Suppressor macrophage treated with lipopolysaccharide for 4 hours (primary cell): ENCODE results near the gene TAOK1.
"Not testable (repeated sequence)": the region's sequence is repeated elsewhere in the genome, so short reads cannot be mapped to it uniquely, and the experiment has no call there.

Experiments used
- DNase-seq: peaks from one replicate; pipeline ENCODE4 v3.0.0-alpha.2; 2020

TAOK1 gene

DNA sequence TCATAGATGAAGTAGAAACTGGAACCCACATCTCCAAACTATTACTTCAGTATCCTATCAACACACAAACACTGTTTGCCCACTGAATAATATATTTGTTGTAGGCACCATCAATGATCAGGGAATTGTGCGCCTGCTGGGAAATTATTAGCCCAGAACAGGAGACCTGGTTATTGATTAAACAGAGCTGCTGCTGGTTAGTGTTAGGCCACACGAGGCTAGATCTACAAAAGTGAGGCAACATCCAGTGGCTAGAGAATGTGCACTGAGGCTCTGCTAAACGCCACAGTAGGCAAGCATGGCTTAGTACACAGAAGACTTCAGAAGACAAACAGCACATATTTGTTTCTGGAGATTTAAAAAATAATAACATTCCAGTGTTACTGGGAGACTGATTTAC, 165.7 kb downstream of the TAOK1 start:
- no peak for DNase-seq

DNA sequence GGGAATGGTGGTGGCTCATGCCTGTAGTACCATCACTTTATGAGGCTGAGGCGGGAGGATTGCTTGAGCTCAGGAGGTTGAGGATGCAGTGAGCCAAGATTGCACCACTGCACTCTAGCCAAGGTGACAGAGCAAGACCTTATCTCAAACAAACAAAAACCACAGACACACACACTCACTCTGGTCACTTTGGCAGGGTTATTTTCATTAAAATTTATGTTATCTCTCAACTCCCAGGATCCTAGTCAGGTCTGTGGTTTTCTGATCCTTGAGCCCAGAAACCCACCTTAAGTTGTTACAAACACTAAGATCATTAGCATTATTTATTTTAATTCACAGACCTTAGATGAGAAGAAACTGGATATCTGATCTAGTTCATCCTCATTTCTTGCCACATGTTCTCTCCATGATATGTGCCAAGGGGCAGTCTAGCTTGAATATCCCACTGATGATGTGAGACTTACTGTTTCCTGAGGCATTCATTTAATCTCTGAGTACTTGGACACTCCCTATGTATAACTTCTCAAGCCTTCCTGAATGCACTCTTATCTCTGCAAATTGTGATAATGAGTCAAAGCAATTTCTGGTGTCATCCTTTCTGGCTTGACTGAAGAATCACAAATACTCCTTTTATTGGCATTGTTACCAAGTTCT, 167.0 kb downstream of the TAOK1 start:
- DNase-seq: no peak

DNA sequence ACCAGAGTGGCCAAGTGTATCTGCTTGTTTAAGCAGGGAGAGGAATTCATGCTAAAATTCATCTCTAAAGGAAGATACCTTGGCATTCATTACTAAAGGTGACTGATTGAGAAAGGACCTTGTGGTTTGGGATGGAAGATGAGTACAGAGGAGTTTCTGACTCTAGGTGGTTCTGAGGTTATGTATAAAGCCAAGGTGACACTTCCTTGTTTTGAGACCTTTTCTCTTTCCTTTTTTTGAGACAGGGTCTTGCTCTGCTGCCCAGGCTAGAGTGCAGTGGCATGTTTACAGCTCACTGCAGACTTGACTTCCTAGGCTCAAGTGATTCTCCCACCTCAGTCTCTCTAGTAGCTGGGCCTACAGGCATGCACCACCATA, 167.6 kb downstream of the TAOK1 start:
- no peak for DNase-seq

DNA sequence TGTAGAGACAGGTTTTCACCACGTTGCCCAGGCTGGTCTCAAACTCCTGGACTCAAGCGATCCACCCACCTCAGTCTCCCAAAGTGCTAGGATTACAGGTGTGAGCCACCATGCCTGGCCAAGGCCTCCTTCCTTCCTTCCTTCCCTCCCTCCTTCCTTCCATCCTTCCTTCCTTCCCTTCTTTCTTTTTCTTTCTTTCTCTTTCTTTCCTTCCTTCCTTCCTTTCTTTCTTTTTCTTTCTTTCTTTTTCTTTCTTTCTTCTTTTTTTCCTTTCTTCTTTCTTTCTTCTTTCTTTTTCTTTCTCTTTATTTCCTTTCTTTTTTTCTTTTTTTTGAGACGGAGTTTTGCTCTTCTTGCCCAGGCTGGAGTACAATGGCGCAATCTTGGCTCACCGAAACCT, 168.0 kb downstream of the TAOK1 start:
- not testable (repeated sequence) for DNase-seq

DNA sequence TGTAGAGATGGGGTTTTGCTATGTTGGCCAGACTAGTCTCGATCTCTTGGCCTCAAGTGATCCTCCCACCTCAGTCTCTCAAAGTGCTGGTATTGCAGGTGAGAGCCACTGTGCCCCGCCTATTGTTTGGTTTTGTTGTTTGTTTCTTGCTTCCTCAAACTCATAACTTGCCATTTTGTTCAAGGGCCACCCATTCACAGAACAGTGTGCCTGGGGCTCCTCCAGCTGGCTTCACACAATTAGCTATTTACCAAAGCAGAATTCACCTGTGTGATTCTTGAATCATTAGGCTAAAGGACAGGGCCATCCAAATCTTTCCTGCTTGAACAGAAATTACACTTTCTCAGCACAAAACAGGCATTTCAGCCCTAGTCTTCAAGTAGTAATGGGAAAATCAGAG, 169.5 kb downstream of the TAOK1 start:
- no peak for DNase-seq

DNA sequence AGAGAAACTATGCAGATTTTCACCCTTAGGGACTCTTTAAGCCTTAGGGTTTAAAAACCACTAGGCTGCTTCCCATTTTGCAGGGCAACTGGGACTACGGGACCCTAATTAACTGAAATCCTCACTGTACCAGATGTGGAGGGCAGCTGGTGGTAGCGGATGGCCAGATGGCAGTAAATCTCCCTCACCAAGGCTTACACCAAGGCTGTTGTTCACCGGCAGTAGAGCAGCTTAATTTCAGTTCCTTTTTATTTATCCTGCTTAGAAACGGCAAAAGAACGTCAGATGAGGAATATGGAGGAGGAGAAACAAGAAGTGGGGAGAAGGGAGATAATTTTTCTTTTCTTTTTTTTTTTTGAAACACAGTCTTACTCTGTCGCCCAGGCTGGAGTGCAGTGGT, 170.2 kb downstream of the TAOK1 start:
- DNase-seq: peak; percentile 74

DNA sequence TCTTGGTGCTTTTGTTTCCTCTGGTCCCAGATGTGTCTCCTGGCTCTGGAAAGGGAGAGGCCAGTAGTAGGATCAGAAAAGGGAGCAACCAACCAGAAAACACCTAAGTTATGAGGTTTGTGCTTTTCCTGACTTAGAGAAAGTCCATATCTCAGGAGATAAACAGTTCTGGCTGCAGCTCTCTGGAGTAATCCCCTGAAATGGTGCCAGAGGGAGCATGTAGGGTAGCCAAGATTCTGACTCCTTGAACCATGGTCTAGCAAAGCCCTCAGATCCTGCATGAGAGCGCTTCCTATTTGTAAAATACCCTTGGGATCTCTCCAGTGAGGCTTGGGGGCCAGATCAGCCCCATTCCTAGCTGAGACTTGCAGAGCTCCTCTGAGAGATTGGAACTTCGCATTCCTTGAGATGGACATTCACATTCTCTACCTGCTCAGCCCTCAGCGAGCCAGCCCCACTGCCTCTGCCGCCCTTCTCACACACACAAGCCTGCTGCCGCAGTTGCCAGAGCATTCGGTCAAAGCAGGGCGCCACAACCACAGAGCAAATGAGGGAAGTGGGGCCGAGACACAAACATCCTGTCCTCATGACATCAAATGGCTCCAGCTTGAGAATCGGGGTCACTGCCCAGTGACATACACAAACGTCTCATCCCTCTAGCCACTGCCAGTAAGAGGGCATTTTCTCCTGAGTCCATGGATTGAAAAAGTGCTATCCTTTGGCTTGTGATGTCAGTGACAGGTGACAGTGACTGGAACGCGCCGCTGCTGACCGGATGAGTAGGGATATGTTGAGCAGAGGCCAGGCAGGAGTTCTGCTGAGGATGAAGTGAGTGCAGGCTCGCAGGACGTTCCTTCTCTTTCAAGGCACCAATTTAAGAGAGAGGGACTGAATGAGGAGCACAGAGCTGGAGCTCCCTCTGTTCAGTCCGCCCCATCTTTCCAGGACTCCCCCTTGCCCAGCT, 171.7 kb downstream of the TAOK1 start:
- peak; percentile 56 for DNase-seq

DNA sequence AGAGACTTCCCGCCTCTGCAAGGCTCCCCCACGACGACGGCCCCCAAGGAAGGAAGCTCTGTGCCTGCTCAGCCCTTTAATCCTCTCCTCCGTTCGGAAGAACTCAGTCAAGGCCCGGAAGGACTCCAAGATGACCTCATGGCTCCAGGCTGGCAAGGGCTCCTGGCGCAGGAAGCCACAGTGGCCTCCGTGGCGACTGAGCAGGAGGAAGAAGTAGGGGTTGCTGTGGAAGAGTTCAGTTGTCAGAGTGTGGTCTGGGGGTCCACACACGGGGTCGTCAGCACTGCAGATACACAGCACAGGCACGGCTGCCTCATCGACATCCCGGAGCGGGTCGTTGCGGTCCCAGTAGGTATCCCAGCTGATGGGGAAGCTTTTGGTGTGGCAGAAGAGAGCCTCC, 172.5 kb downstream of the TAOK1 start:
- DNase-seq: no peak

DNA sequence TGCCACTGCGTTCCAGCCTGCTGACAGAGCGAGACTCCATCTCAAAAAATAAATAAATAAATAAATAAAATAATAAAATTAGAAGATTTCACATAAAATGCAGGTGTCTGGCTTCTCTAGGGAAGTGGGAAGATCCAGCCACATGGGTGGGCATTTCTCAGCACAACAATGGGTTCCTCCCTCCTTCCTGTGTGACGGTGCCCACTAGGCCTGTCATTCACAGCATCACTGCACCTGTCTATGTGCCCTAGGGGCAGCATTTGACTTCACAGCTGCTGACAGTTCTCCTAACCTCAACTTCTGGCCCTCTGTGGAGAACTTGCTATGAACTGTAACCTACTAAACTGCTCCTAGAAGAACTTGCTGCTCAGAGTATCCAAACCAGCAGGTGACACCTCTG, 173.7 kb downstream of the TAOK1 start:
- no peak for DNase-seq

DNA sequence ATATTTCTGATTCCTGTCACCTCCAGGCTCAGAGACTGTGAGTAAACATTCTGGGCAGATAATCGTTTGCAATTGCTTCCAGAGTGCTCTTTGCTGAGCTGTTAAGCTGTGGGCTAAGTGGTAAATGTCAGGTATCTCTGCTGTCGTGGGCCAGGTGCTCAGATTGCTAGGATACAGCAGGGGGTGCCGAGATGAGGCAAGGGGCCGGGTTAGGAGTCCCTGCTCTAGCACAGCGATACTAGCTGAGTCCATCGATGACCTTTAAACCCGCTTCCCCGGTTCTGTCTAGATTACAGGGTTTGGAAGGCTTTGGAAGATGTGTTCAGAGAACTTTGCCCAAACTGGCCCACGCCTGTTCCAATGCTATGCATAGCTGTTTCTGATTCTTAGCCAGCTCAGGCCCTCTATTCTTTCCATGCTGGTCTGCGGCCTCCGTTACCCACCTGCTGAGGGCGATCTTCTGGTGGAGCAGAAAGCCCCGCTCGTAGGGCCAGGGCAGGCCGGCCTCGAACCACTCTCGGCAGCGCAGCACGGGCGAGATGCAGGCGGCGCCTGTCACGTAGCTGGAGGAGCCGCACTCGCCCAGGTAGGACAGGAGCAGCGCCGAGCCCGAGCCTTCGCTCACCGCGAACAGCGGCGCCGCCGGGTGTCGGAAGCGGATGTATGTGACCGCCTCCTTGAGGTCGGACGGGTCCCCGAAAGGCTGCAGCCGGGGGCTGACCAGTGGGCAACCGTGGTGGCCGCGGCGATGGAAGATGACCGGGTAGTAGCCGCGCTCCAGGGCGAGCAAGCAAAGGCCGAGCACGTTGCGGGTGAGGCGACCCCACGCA, 175.7 kb downstream of the TAOK1 start:
- no peak for DNase-seq

DNA sequence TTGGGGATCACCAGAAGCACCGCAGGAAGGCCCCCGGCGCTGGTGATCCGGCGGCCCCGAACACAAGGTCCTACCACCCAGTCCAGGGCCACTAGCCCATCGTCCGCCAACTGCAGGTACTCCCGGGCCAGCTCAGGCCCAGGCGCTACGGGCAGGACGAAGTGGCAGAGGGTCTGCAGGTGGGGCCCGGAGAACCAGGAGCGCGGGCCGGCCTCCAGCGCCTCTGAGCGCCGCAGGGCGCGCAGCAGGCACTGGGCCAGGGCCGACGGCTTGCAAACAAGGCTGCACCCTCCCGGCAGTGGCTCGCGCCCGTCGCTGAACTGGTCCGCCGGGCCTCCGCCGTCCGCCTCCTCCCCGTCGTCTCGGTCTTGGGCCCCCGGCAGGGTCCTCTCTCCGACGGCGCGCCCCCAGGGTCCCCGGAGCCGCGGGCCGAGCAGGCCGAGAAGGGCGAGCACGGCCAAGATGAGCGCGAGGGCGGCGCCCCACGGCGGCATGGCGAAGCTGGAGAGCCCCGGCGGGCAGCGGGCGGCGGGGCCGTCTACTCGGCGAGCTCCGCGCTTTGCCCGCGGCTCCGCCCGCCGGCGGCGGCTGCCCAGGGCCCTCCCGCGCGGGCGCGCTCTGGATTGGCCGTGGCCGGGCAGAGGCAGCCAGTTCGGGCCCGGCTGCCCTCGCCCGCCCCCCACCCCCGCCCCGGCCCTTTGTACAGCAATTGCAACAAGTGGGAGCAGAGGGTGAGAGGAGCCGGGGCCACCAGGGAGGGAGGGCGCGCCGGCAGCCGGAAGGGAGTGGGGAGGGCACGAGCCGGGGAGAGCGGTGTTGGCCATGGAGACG, 176.5 kb downstream of the TAOK1 start, which contains the start of gene ABHD15:
ABHD15 (minus strand) TSS at position 565 of the 831 bp plus-strand sequence; CDS start at position 494, 71 bp downstream.
- DNase-seq: peak; percentile 81

DNA sequence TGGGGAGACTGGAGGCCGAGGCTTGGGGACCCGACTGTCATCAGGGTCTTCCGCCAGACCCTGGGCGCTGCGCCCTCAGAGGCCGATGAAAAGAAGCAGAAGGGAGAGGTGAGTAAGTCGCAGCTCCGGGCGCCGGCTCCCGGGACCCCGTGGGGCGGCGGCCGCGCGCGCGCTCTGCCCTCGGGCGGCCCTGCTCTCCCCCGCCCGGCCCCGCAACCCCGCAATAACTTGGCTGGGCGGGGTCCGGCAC, 177.1 kb downstream of the TAOK1 start:
- no peak for DNase-seq

DNA sequence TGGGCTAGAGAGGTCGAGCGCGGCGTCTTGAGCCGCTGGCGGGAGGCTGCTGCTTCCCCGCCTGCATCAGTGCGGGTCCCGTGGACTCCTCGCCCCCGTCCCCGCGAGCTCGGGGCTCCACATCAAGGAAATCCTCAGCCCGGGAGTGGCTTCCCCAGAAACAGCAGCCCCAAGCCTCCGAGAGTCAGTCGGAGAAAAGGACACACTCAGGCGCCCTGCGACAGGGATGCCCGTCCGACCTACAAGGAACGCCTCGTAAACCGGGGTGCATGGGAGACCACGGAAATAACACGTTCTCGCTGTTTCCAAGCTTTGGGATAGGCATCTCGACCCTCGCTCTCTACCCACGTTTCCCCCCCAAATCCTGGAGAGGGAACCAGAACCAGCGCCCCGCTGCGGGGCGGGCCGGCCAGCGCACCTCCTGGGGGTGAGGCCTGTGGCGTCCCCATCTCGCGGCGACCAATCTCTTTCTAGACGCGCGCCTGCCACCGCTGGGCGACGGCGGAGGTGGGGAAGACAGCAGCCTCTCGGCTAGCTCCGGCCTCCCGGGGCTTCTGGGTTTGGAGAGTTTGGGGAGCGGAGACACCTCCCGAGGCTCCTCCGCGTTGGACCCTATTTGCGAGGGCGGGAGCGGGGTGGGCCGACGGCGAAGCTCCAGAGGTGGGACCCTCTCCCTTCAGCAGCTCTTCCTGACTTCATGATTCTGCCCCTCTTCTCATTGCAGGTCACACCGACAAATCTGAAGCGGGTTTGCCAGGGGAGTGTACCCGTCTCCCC, 177.6 kb downstream of the TAOK1 start:
- peak; percentile 53 for DNase-seq

DNA sequence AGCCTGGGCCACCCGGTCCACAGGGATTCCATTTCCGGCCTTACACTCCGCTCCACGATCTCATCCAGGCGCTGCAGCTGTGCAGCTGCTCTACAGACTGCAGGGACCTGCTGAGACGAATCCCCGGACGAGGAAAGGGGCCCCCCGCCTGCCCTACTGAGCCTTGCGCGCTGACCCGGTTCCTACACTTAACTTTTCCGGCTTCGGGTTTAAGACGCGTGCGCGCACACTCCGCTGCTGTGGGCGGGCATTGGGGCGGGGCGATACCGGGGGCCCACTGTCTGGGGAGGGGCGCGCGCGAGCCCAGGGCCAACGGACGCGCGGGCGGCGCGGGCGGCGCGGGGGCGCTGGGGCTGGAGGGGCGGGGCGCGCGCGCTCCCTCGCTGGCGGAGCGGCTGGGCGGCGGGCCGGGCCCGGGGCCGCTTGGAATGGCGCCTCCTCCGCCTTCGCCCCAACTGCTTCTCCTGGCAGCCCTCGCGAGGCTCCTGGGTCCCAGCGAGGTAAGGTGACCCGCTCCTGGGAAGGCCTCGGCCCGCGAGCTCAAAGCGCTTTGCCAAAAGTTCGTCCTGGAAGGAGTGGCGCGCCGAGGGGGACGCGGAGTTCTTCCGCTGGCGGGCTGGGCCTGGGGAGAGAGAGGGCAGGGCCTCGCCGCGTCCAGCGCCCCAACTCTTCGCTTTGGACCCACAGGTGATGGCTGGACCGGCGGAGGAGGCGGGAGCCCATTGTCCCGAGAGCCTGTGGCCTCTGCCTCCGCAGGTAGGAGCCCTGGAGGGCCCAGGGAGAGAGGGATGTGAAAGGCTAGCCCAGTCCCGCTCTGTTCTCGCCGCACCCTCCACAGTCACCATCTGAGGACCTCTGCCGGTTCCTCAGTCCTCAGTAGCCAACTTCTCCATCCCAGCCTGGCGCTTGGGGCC, 178.4 kb downstream of the TAOK1 start, which contains the start of gene TP53I13:
TP53I13 (plus strand) TSS at position 371 of the 914 bp plus-strand sequence; CDS start at position 429, 58 bp downstream.
- DNase-seq: peak; percentile 71

DNA sequence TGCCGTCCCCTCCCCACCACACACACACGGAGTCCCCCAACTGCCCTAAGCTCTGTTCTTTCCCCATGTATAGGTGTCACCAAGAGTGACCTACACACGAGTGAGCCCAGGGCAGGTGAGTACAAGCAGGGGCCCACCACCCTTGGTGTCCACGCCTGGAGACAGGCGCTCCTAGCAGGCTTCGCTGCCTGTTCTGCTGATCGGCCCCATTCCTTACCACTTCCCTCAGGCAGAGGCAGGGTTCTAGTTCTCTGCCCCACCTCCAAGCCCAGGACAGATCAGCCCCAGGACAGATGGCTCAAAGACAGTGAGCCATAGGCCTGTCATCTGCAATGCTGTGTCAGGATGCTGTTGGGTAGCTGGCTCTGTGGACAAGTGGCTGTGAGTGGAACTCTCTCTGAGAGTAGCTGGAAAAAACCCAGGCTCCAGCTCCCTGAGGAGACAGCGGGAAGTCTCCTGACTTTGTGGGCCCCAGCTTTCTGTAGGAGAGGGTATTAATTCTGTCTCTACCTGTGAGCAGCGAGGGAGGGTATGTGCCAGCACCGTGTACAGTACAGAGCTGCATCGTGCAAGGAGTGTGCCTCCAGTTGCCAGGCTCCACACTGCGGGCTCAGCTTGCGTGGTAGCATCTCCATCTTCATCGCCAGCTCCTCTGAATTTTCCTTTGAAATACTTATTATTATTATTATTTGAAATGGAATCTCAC, 179.2 kb downstream of the TAOK1 start:
- no peak for DNase-seq

DNA sequence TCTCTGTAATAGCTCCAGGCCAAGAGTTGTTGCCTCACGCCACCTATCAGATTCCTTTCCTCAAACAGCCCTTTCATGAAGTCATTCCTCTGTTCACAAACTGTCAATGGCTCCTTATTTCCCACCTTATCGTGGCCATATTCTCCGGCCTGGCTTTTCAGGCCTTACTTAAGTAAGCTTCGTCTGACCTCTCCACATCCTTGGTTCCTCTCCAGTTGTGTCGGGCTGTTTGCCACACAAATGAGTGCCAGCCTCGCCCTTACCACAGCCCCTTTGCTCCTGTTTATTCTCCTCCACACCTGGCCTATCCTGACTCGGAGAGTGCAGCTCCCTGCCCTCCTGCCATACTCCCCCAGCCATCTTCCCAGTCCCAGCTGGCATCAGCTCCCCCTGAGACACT, 180.4 kb downstream of the TAOK1 start:
- DNase-seq: no peak

DNA sequence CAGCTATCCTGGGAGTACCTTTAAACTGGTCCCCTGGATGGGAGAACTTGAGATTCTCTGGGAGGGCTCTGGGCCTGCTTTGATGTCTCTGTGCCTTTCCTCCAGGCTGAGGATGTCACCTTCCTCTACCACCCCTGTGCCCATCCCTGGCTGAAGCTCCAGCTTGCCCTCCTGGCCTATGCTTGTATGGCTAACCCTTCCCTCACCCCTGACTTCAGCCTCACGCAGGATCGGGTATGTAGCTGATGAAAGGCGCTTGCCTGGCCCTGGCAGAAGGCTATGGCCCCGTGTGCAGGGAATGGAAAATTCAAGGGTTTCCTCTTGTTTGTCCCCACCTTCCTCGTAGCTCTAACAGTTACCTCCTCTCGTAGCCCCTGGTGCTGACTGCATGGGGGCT, 181.3 kb downstream of the TAOK1 start:
- no peak for DNase-seq

DNA sequence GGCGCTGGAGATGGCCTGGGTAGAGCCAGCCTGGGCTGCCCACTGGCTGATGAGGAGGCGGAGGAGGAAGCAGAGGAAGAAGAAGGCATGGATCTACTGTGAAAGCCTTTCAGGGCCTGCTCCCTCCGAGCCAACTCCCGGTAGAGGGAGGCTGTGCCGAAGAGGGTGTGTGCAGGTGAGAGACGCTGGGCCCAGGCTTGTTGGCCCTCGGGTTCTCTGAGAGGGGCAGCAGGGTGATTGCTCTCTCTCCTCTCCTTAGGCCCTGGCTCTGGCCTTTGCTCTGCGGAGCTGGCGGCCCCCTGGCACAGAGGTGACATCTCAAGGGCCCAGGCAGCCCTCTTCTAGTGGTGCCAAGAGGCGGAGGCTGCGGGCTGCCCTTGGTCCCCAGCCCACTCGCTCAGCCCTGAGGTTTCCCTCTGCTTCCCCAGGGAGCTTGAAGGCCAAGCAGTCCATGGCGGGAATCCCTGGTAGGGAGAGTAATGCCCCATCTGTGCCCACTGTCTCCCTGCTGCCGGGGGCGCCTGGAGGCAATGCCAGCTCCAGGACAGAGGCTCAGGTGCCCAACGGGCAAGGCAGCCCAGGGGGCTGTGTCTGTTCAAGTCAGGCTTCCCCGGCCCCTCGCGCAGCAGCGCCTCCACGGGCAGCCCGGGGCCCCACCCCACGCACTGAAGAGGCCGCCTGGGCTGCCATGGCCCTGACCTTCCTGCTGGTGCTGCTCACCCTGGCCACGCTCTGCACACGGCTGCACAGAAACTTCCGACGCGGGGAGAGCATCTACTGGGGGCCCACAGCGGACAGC, 181.9 kb downstream of the TAOK1 start:
- DNase-seq: no peak
